DOHH2 (cell line): Measurements from ENCODE around the gene DPP6.

Experiments used
- H3F3A ChIP-seq: fragments of 200-600 bp; sonication (generic), shearing (Covaris generic); 2 replicates; pipeline ENCODE4 v1.6.0; 2016; ENCODE audit warnings: antibody characterized with exemption, mild to moderate bottlenecking; ENCODE audit not compliant: control insufficient read depth, insufficient read depth
- H3K27ac ChIP-seq: fragments of 200-600 bp; sonication (generic); 2 replicates; pipeline ENCODE4 v1.5.1; 2014; ENCODE audit warnings: low read depth, mild to moderate bottlenecking, low read length, moderate library complexity
- H3K27me3 ChIP-seq: fragments of 200-600 bp; sonication (generic); 2 replicates; pipeline ENCODE4 v1.6.1; 2014; ENCODE audit warnings: mild to moderate bottlenecking, low read length, mixed read lengths; ENCODE audit not compliant: control insufficient read depth
- H3K36me3 ChIP-seq: fragments of 200-600 bp; sonication (generic); 2 replicates; pipeline ENCODE4 v1.6.1; 2014; ENCODE audit warnings: mild to moderate bottlenecking, low read length, moderate library complexity, mixed read lengths; ENCODE audit not compliant: control insufficient read depth
- H3K4me1 ChIP-seq: fragments of 200-600 bp; sonication (generic); 2 replicates; pipeline ENCODE4 v1.6.1; 2014; ENCODE audit warnings: mild to moderate bottlenecking, low read length, mixed read lengths; ENCODE audit not compliant: control insufficient read depth
- H3K4me2 ChIP-seq: fragments of 200-600 bp; sonication (generic); 2 replicates; pipeline ENCODE4 v1.6.0; 2014; ENCODE audit warnings: mild to moderate bottlenecking, low read length, moderate library complexity
- H3K4me3 ChIP-seq: fragments of 200-600 bp; sonication (generic); 2 replicates; pipeline ENCODE4 v1.5.1; 2014; ENCODE audit warnings: mild to moderate bottlenecking, low read length, mixed read lengths
- H3K79me2 ChIP-seq: fragments of 200-600 bp; sonication (generic); 2 replicates; pipeline ENCODE4 v1.6.1; 2014; ENCODE audit warnings: mild to moderate bottlenecking, low read length, mixed read lengths; ENCODE audit not compliant: control insufficient read depth
- H3K9me2 ChIP-seq: fragments of 200-600 bp; sonication (generic); replicated peaks from 2 replicates; pipeline ENCODE4 v1.6.1; 2014; ENCODE audit warnings: mild to moderate bottlenecking, low read length, mixed read lengths; ENCODE audit not compliant: control insufficient read depth
- H3K9me3 ChIP-seq: fragments of 200-600 bp; sonication (generic); 2 replicates; pipeline ENCODE4 v1.6.1; 2014; ENCODE audit warnings: antibody characterized with exemption, low read length, mixed read lengths; ENCODE audit not compliant: control insufficient read depth, insufficient read depth
- H4K20me1 ChIP-seq: fragments of 200-600 bp; sonication (generic); 2 replicates; pipeline ENCODE4 v1.6.0; 2014; ENCODE audit warnings: low read depth, mild to moderate bottlenecking, antibody characterized with exemption, low read length, moderate library complexity; ENCODE audit not compliant: control insufficient read depth, insufficient read depth
- EZH2phosphoT487 ChIP-seq: fragments of 200-600 bp; sonication (generic); IDR thresholded peaks from 2 replicates; pipeline ENCODE4 v1.6.1; 2017; ENCODE audit warnings: borderline replicate concordance, mild to moderate bottlenecking, antibody characterized with exemption, low read length, moderate library complexity, mixed read lengths
- TF ChIP-seq, protein P1 (sequence below): fragments of 200-600 bp; sonication (generic); IDR thresholded peaks from one replicate; pipeline ENCODE4 v1.5.1; 2014; ENCODE audit warnings: antibody characterized with exemption, mild to moderate bottlenecking, low read depth, low read length; ENCODE audit not compliant: poor library complexity, severe bottlenecking

DPP6 gene

DNA sequence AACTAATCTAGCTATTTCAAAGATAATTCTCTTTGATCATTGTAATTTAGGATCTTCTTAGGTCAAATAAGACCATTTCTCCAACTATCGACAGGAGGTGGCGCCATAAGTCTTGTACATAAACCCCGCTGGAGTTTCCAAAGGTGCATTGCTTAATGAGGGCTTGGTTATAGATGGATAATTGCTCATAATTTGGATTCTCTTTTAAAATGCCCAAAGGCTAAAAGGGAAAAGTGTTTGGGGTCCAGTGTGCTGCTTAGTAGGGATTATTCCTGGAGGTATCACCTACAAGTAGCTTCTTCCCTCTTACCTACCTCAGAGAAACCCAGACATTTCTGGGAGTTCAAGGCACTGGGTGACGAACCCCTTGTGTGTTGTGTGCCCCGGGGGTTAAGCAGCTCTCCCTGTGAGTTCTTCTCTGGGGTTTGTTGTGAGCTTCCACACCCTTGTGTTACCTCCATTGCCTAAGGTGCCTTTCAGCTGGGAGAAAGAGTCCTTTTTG is 875.5 kb downstream of the DPP6 start:
- no peaks in the 10 kb centered on the region for H3K36me3 ChIP-seq
- H3K9me2 ChIP-seq: no peaks in the 10 kb centered on the region
- H3F3A ChIP-seq: no peaks in the 10 kb centered on the region
- no peaks in the 10 kb centered on the region for H3K79me2 ChIP-seq
- peaks cover 12% of the 10 kb centered on the region for H3K4me1 ChIP-seq
- peaks cover 3% of the 10 kb centered on the region for H3K9me3 ChIP-seq
- peak overlapping the region; percentile 93 for H3K4me2 ChIP-seq
- H3K4me3 ChIP-seq: peak overlapping the region; percentile 71
- H3K27ac ChIP-seq: no peak overlapping the region
- H3K27me3 ChIP-seq: no peaks in the 10 kb centered on the region
- no peaks in the 10 kb centered on the region for H4K20me1 ChIP-seq
- TF ChIP-seq, protein P1, sequence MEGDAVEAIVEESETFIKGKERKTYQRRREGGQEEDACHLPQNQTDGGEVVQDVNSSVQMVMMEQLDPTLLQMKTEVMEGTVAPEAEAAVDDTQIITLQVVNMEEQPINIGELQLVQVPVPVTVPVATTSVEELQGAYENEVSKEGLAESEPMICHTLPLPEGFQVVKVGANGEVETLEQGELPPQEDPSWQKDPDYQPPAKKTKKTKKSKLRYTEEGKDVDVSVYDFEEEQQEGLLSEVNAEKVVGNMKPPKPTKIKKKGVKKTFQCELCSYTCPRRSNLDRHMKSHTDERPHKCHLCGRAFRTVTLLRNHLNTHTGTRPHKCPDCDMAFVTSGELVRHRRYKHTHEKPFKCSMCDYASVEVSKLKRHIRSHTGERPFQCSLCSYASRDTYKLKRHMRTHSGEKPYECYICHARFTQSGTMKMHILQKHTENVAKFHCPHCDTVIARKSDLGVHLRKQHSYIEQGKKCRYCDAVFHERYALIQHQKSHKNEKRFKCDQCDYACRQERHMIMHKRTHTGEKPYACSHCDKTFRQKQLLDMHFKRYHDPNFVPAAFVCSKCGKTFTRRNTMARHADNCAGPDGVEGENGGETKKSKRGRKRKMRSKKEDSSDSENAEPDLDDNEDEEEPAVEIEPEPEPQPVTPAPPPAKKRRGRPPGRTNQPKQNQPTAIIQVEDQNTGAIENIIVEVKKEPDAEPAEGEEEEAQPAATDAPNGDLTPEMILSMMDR: peak; percentile 82
- TF ChIP-seq EZH2phosphoT487: no peak

DNA sequence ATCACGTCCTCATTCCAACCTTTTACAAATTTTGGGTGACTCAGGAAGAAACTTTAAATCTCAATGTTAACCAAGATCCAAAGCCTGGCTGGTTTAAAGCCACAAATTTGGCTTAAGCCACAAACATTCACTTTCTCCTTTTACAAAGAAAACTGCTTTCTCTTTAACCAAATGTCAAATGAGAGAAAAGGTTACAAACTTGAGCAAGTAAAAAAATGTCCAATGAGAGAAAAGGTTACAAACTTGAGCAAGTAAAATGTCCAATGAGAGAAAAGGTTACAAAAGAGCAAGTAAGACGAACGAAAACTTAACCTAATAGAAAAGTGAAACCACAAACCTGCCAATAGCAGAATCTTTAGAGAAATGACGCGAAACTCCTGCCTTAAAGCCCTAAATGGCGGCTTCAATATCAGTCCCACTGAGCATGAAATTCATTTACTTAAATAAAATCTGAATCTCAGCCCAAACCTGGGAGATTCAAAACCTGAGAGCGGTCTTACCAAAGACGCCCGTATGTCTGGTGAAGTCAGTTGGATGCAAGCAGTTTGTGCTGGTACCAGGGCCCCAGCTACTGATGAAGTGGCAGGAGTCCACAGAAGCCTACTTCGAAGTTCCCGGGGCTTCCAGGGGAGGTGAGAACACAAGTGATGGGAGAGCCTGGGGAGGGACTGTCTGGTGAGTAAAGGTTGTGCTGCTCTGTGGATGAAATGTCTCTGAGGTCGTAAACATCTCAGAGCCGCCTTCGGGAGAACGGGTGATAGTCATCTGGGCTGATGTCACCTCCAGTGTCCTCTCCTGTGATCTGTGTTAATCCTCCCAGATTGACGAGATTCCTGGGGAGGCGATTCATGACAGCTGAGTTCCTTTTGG is 876.2 kb downstream of the DPP6 start:
- Histone ChIP-seq H3K27me3 (no peaks in the 10 kb centered on the region), H3K9me3 (peaks cover 9% of the 10 kb centered on the region), H3K79me2 (no peaks in the 10 kb centered on the region), H3K4me1 (peaks cover 12% of the 10 kb centered on the region), H3K9me2 (no peaks in the 10 kb centered on the region), H4K20me1 (no peaks in the 10 kb centered on the region), H3K4me2 (peak overlapping the region; percentile 93), H3K27ac (no peak overlapping the region), H3K36me3 (no peaks in the 10 kb centered on the region), H3K4me3 (peak overlapping the region; percentile 71), H3F3A (no peaks in the 10 kb centered on the region)
- no peak for TF ChIP-seq EZH2phosphoT487
- TF ChIP-seq, protein P1: no peak

DNA sequence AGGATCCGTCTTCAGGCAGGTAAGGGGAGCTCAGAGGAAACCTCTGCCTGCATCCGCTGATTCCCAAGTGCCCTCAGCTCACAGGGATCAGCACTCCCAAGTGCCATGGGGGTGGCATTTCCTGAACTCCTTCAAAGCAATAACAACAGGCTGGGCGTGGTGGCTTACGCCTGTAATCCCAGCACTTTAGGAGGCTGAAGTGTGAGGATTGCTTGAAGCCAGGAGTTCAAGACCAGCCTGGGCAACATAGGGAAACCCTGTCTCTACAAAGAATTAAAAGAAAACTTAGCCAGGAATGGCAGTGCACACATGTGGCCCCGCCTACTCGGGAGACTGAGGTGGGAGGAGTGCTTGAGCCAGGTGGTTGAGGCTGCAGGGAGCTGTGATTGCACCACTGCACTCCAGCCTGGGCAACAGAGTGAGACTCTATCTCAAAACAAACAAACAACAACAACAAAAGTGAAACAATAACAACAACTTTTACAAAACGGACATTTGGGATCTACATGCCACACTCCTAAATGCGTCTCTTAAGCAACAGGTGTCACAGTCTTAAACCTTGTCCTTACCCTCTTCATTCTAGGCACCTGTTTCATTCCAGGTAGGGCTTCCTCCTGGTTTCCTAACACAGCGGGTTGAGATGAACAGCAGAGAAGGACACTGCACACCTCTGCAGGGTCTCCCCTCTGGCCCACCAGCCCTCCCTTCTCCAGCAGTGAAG is 877.0 kb downstream of the DPP6 start:
- Histone ChIP-seq H3K4me1 (peaks cover 12% of the 10 kb centered on the region), H3K9me3 (peaks cover 17% of the 10 kb centered on the region), H3K9me2 (no peaks in the 10 kb centered on the region), H3K79me2 (no peaks in the 10 kb centered on the region), H3K27me3 (no peaks in the 10 kb centered on the region), H4K20me1 (no peaks in the 10 kb centered on the region), H3F3A (no peaks in the 10 kb centered on the region), H3K36me3 (no peaks in the 10 kb centered on the region), H3K4me3 (peak overlapping the region; percentile 71), H3K27ac (no peak overlapping the region), H3K4me2 (peak overlapping the region; percentile 93)
- TF ChIP-seq, protein P1: no peak
- no peak for TF ChIP-seq EZH2phosphoT487
